HCT116 (cell line): ENCODE measurements around the gene RPS6KL1. TPM values are rescaled to one million over a fixed set of nuclear protein-coding genes. Genes with fewer than 3 reads are reported as not detected.

ENCODE experiments used
- ATAC-seq: fragments of 200-7000 bp; cut with Tn5 transposase; 2 replicates; pipeline ENCODE4 v1.9.1; 2020; ENCODE audit warnings: mild to moderate bottlenecking, moderate library complexity
- BruUV-seq: library from RNA; stranded (reverse); fragments of 400-500 nt; replicated peaks from 2 replicates; lab custom pipeline; 2021; lab: Mats Ljungman, UMichigan
- CTCF ChIA-PET: fragments of 300-600 bp; sonication (Branson Sonifier 250); formaldehyde crosslinking; loops from one replicate; lab custom pipeline; 2021; ENCODE audit warnings: antibody characterized with exemption; lab: Charles Lee
- POLR2A ChIA-PET: fragments of 300-600, 350-600 bp; sonication (Branson Sonifier 250); formaldehyde crosslinking; loops from one replicate; lab custom pipeline; 2021; ENCODE audit warnings: antibody characterized with exemption; lab: Charles Lee
- RAD21 ChIA-PET, 2 experiments: fragments of 300-600 bp; sonication (Branson Sonifier 250); formaldehyde crosslinking; loops; one replicate each; lab custom pipeline; 2023; ENCODE audit warnings: low total read pairs in 2 of 2; ENCODE audit not compliant: uncharacterized antibody in 2 of 2, unreplicated experiment in 2 of 2, low non-redundant PET in 1 of 2; lab: Charles Lee
- DNase-seq: peaks from one replicate; pipeline ENCODE4 v3.0.0-alpha.2; 2010; ENCODE audit warnings: low read depth, low spot score
- H2AFZ ChIP-seq: fragments of 200-600 bp; shearing (Covaris generic), sonication (generic); 2 replicates; pipeline ENCODE4 v1.6.1; 2017; ENCODE audit warnings: low read depth, mixed run types, mixed read lengths, antibody characterized with exemption, low read length; ENCODE audit not compliant: poor library complexity, severe bottlenecking
- H3K27ac ChIP-seq: 2 replicates; pipeline ENCODE4 v1.5.1; 2012; ENCODE audit warnings: low read depth, low read length
- H3K27me3 ChIP-seq: fragments of 200-600 bp; sonication (generic); 2 replicates; pipeline ENCODE4 v1.6.1; 2016; ENCODE audit warnings: mixed run types, low read length, mixed read lengths; ENCODE audit not compliant: insufficient read depth
- H3K36me3 ChIP-seq, 2 experiments: fragments of 200-500 bp in 1 of 2; fragments of 200-600 bp in 1 of 2; sonication (Bioruptor generic) in 1 of 2; sonication (generic) in 1 of 2; 2 replicates each; pipeline versions ENCODE4 v1.5.1 to v1.6.1; 2014 to 2016; ENCODE audit warnings: low read length in 2 of 2, inconsistent platforms in 1 of 2, mixed read lengths in 1 of 2, mixed run types in 1 of 2; ENCODE audit not compliant: insufficient read depth in 2 of 2, control insufficient read depth in 1 of 2
- H3K4me1 ChIP-seq, 2 experiments: fragments of 200-600 bp in 1 of 2; sonication (generic) in 1 of 2; 2 replicates each; pipeline versions ENCODE4 v1.5.1 to v1.6.1; 2012 to 2017; ENCODE audit warnings: low read length in 2 of 2, inconsistent platforms in 1 of 2, mild to moderate bottlenecking in 1 of 2, mixed read lengths in 1 of 2, mixed run types in 1 of 2, moderate library complexity in 1 of 2; ENCODE audit not compliant: insufficient read depth in 2 of 2, control insufficient read depth in 1 of 2
- H3K4me2 ChIP-seq: fragments of 200-600 bp; sonication (generic); 2 replicates; pipeline ENCODE4 v1.6.1; 2017; ENCODE audit warnings: mixed run types, low read length, mixed read lengths
- H3K4me3 ChIP-seq, 2 experiments: fragments of 200-600 bp in 1 of 2; sonication (generic) in 1 of 2; replicated peaks in 1 of 2; 2 replicates each; pipeline ENCODE4 v1.5.1; 2011 to 2016; ENCODE audit warnings: low read length in 2 of 2, control low read depth in 1 of 2, low read depth in 1 of 2, mild to moderate bottlenecking in 1 of 2, mixed read lengths in 1 of 2, mixed run types in 1 of 2
- H3K79me2 ChIP-seq: fragments of 200-600 bp; sonication (generic); 2 replicates; pipeline ENCODE4 v1.6.1; 2017; ENCODE audit warnings: mild to moderate bottlenecking, mixed run types, low read length, moderate library complexity, mixed read lengths; ENCODE audit not compliant: insufficient read depth
- H3K9ac ChIP-seq: fragments of 200-600 bp; sonication (generic); 2 replicates; pipeline ENCODE4 v1.6.1; 2016; ENCODE audit warnings: low read length, mixed read lengths
- H3K9me2 ChIP-seq: fragments of 200-600 bp; sonication (generic), shearing (Covaris generic); 2 replicates; pipeline ENCODE4 v1.6.1; 2017; ENCODE audit warnings: mixed run types, mild to moderate bottlenecking, moderate library complexity; ENCODE audit not compliant: insufficient read depth
- H3K9me3 ChIP-seq, 2 experiments: fragments of 200-500 bp in 1 of 2; fragments of 200-600 bp in 1 of 2; sonication (Bioruptor generic) in 1 of 2; sonication (generic) in 1 of 2; 2 replicates each; pipeline ENCODE4 v1.6.1; 2014 to 2017; ENCODE audit warnings: low read length in 2 of 2, mixed read lengths in 2 of 2, inconsistent platforms in 1 of 2, low read depth in 1 of 2, mild to moderate bottlenecking in 1 of 2, mixed run types in 1 of 2, moderate library complexity in 1 of 2; ENCODE audit not compliant: control insufficient read depth in 1 of 2, insufficient read depth in 1 of 2
- H4K20me1 ChIP-seq: fragments of 200-600 bp; sonication (generic), shearing (Covaris generic); 2 replicates; pipeline ENCODE4 v1.6.1; 2017; ENCODE audit warnings: mixed run types, mild to moderate bottlenecking, moderate library complexity; ENCODE audit not compliant: insufficient read depth
- CBX3 ChIP-seq: IDR thresholded peaks from 2 replicates; pipeline ENCODE4 v1.6.1; 2012; ENCODE audit warnings: low read depth
- CEBPB ChIP-seq: IDR thresholded peaks from 2 replicates; pipeline ENCODE4 v1.6.1; 2012; ENCODE audit warnings: low read depth
- ELF1 ChIP-seq: IDR thresholded peaks from 2 replicates; pipeline ENCODE4 v1.6.1; 2012; ENCODE audit warnings: low read depth, borderline replicate concordance
- EZH2 ChIP-seq: fragments of 200-600 bp; sonication (generic); IDR thresholded peaks from 2 replicates; pipeline ENCODE4 v1.6.1; 2017; ENCODE audit warnings: antibody characterized with exemption, mixed run types
- EZH2phosphoT487 ChIP-seq: fragments of 200-600 bp; IDR thresholded peaks from 2 replicates; pipeline ENCODE4 v1.6.1; 2018; ENCODE audit warnings: antibody characterized with exemption, borderline replicate concordance
- FOSL1 ChIP-seq: IDR thresholded peaks from 2 replicates; pipeline ENCODE4 v1.6.1; 2012; ENCODE audit warnings: low read depth
- JUND ChIP-seq: IDR thresholded peaks from 2 replicates; pipeline ENCODE4 v1.6.1; 2012
- POLR2A ChIP-seq: IDR thresholded peaks from 2 replicates; pipeline ENCODE4 v1.7.0; 2011; ENCODE audit warnings: borderline replicate concordance; ENCODE audit not compliant: insufficient read depth, insufficient read length; ENCODE audit errors: extremely low read depth
- POLR2AphosphoS5 ChIP-seq: IDR thresholded peaks from 2 replicates; pipeline ENCODE4 v1.6.1; 2011; ENCODE audit warnings: mild to moderate bottlenecking, low read depth, low read length, moderate library complexity
- RAD21 ChIP-seq: IDR thresholded peaks from 2 replicates; pipeline ENCODE4 v1.6.1; 2012; ENCODE audit warnings: low read depth, mild to moderate bottlenecking
- SP1 ChIP-seq: IDR thresholded peaks from 2 replicates; pipeline ENCODE4 v1.6.1; 2012; ENCODE audit warnings: low read depth
- SRF ChIP-seq: IDR thresholded peaks from 2 replicates; pipeline ENCODE4 v1.6.1; 2012; ENCODE audit warnings: low read depth
- TCF7L2 ChIP-seq: IDR thresholded peaks from 2 replicates; pipeline ENCODE4 v1.7.0; 2011; ENCODE audit warnings: borderline replicate concordance, inconsistent platforms; ENCODE audit not compliant: insufficient read depth, insufficient read length; ENCODE audit errors: extremely low read depth
- YY1 ChIP-seq: IDR thresholded peaks from 2 replicates; pipeline ENCODE4 v1.6.1; 2011; ENCODE audit warnings: low read length, low read depth, moderate library complexity, mild to moderate bottlenecking; ENCODE audit not compliant: insufficient replicate concordance; ENCODE audit errors: extremely low read depth
- intact Hi-C: fragments of 100-400 bp; cut with micrococcal nuclease; formaldehyde crosslinking; loops from 2 replicates; pipeline ENCODE4 v1.10.0; 2022
- total RNA-seq: library from RNA; stranded (reverse); gene quantifications from one replicate; pipeline ENCODE4 v1.2.1, GENCODE V29; 2021; ENCODE audit not compliant: unreplicated experiment
- TF ChIP-seq, protein P1 (sequence below): IDR thresholded peaks from 2 replicates; pipeline ENCODE4 v1.6.1; 2012
- TF ChIP-seq, protein P2 (sequence below): IDR thresholded peaks from 2 replicates; pipeline ENCODE4 v1.6.1; 2012
- TF ChIP-seq, protein P3 (sequence below): IDR thresholded peaks from 2 replicates; pipeline ENCODE4 v1.6.1; 2011; ENCODE audit warnings: mild to moderate bottlenecking, low read length, moderate library complexity; ENCODE audit not compliant: insufficient replicate concordance; ENCODE audit errors: extremely low read depth

The RPS6KL1 gene
- total RNA-seq, 1 experiment from 2014 or later, result 6.7 TPM

DNA sequence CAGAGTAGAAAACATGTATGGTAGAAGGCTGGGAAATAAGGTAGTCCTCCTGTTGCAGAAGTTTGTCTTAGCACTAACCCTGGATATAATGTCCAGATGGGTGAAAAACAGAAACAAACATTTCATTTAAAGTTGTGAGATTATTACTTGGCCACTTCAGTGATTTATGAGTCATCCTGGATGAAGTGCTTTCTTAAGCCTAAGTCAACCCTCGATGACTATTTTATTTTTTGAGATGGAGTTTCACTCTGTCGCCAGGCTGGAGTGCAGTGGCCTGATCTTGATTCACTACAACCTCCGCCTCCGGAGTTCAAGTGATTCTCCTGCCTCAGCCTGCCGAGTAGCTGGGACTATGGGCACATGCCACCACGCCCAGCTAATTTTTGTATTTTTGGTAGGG lies 31.2 kb downstream of the RPS6KL1 start:
- H3K9me3 ChIP-seq, result no peaks in the 10 kb centered on the region
- peaks cover 8% of the 10 kb centered on the region; the same call in 1 of the 2 replicates for H4K20me1 ChIP-seq
- H3K9me2 ChIP-seq, result no peaks in the 10 kb centered on the region
- peaks cover 14 to 19% of the 10 kb centered on the region in 2 experiments for H3K4me1 ChIP-seq
- H3K36me3 ChIP-seq, result peaks cover 51 to 64% of the 10 kb centered on the region in 2 experiments; a peak in 3 of 4 replicates
- no peak overlapping the region for H2AFZ ChIP-seq
- H3K4me3 ChIP-seq, result no peak overlapping the region
- DNase-seq (no peak), ATAC-seq (no peak)
- BruUV-seq, result no TSS peak
- ChIA-PET CTCF (no interaction called here), POLR2A (no interaction called here), RAD21 (no interaction called here)
- H3K4me2 ChIP-seq, result no peak overlapping the region
- no peaks in the 10 kb centered on the region for H3K27me3 ChIP-seq
- peaks cover 35% of the 10 kb centered on the region for H3K79me2 ChIP-seq
- TF ChIP-seq, protein P1, sequence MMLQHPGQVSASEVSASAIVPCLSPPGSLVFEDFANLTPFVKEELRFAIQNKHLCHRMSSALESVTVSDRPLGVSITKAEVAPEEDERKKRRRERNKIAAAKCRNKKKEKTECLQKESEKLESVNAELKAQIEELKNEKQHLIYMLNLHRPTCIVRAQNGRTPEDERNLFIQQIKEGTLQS, result no peak
- TF ChIP-seq EZH2, result no peak
- H3K9ac ChIP-seq, result no peak overlapping the region
- intact Hi-C loops, result no loop called here
- no peak overlapping the region for H3K27ac ChIP-seq

DNA sequence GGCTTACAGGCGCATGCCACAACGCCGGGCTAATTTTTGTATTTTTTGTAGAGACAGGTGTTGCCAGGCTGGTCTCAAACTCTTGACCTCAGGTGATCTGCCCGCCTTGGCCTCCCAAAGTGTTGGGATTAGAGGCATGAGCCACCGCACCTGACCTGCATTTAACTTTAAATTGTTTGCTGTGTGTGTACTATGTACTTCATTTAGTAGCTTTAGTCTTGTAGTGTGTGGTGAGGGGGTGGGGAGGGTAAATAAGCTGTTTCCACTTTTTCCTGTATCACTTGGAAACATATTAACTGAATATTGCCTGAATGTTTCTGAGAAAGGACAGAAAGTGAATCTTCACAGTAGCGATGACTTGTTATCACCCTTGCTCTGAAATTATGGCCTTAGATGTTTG lies 32.8 kb downstream of the RPS6KL1 start:
- ChIA-PET RAD21 (no interaction called here), CTCF (interaction anchor here (0.9 to 2.0 kb wide), 2 partner anchors 15 to 29 kb away, joined by 5 to 8 read pairs; no protein-coding TSS in a partner anchor), POLR2A (no interaction called here)
- peaks cover 51% of the 10 kb centered on the region for H3K79me2 ChIP-seq
- ATAC-seq, result no peak
- intact Hi-C loops, result no loop called here
- H2AFZ ChIP-seq, result no peak overlapping the region
- DNase-seq, result no peak
- no peak overlapping the region for H3K27ac ChIP-seq
- peaks cover 14 to 19% of the 10 kb centered on the region in 2 experiments for H3K4me1 ChIP-seq
- BruUV-seq, result no TSS peak
- peaks cover 8% of the 10 kb centered on the region; the same call in 1 of the 2 replicates for H4K20me1 ChIP-seq
- H3K36me3 ChIP-seq, result peaks cover 46 to 55% of the 10 kb centered on the region in 2 experiments; a peak in 3 of 4 replicates
- H3K4me2 ChIP-seq, result no peak overlapping the region
- no peaks in the 10 kb centered on the region for H3K9me2 ChIP-seq
- H3K9me3 ChIP-seq, result no peaks in the 10 kb centered on the region
- no peaks in the 10 kb centered on the region for H3K27me3 ChIP-seq
- no peak overlapping the region for H3K4me3 ChIP-seq
- H3K9ac ChIP-seq, result no peak overlapping the region
- TF ChIP-seq POLR2A (no peak), ELF1 (no peak), CEBPB (no peak), EZH2 (no peak), RAD21 (no peak), POLR2AphosphoS5 (no peak), JUND (no peak), EZH2phosphoT487 (no peak), SRF (no peak), YY1 (no peak), CBX3 (no peak), SP1 (no peak), TCF7L2 (no peak), FOSL1 (no peak)
- TF ChIP-seq, protein P1, result no peak
- TF ChIP-seq, protein P2, sequence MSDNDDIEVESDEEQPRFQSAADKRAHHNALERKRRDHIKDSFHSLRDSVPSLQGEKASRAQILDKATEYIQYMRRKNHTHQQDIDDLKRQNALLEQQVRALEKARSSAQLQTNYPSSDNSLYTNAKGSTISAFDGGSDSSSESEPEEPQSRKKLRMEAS, result no peak
- TF ChIP-seq, protein P3, sequence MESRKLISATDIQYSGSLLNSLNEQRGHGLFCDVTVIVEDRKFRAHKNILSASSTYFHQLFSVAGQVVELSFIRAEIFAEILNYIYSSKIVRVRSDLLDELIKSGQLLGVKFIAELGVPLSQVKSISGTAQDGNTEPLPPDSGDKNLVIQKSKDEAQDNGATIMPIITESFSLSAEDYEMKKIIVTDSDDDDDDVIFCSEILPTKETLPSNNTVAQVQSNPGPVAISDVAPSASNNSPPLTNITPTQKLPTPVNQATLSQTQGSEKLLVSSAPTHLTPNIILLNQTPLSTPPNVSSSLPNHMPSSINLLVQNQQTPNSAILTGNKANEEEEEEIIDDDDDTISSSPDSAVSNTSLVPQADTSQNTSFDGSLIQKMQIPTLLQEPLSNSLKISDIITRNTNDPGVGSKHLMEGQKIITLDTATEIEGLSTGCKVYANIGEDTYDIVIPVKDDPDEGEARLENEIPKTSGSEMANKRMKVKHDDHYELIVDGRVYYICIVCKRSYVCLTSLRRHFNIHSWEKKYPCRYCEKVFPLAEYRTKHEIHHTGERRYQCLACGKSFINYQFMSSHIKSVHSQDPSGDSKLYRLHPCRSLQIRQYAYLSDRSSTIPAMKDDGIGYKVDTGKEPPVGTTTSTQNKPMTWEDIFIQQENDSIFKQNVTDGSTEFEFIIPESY, result no peak
